Measurements from ENCODE around the gene KASH5.

Gene KASH5

DNA sequence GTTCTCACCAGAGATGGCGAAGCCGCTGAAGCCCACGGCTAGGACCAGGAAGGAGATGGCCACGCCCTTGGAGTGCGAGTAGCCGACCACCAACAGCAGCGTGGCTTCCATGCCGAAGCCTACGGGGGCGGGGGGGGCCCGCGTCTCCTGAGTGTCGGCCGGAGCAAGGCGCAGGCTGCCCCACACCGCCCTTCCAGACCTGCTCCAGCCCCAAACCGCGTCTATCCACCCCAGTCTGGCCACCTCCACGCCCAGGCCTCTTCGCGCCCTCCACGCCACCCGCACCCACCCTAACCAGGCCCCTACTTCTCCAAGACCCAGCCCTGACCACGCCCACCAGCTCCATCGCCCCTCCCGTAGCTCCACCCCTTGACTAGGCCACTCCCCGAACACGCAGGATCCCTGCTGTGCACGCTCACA lies 43.3 kb downstream of the KASH5 start:
- no peak for TF ChIP-seq CTCF (IDR thresholded peaks at IDR 0.05; ENCODE audit: low read length, missing control alignments)
- H3K4me3 ChIP-seq (replicated peaks; ENCODE audit: low read depth, low read length), result no peak overlapping the region
- DNase-seq (ENCODE audit: low read depth), result no peak

GRCh38 chr19:49432141-49433073 lies 44.4 kb downstream of the KASH5 start:
- no peak for TF ChIP-seq CTCF (IDR thresholded peaks at IDR 0.05; ENCODE audit: low read length, missing control alignments)
- no peak for DNase-seq (ENCODE audit: low read depth)
- no peak overlapping the region for H3K4me3 ChIP-seq (replicated peaks; ENCODE audit: low read depth, low read length)

GRCh38 chr19:49433240-49433901 lies 45.3 kb downstream of the KASH5 start:
- no peak overlapping the region for H3K4me3 ChIP-seq (replicated peaks; ENCODE audit: low read depth, low read length)
- TF ChIP-seq CTCF (IDR thresholded peaks at IDR 0.05; ENCODE audit: low read length, missing control alignments), result no peak
- no peak for DNase-seq (ENCODE audit: low read depth)

GRCh38 chr19:49434907-49435583 lies 47.0 kb downstream of the KASH5 start:
- TF ChIP-seq CTCF (IDR thresholded peaks at IDR 0.05; ENCODE audit: low read length, missing control alignments), result no peak
- H3K4me3 ChIP-seq (replicated peaks; ENCODE audit: low read depth, low read length), result no peak overlapping the region
- no peak for DNase-seq (ENCODE audit: low read depth)

DNA sequence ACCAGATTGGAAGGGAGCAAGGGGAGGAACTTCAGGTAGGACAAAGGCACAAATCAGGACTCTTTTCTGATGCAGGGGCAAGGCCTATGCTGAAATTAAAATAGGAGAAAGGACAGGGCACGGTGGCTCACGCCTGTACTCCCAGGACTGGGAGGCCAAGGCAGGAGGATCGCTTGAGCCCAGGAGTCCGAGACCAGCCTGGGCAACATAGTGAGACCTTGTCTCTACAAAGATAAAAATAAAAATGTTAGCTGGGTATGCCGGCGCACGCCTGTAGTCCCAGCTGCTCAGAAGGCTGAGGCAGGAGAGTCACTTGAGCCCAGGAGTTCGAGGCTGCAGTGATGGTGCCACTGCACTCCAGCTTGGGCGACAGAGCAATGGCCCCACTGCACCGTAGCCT lies 47.6 kb downstream of the KASH5 start:
- no peak overlapping the region for H3K4me3 ChIP-seq (replicated peaks; ENCODE audit: low read depth, low read length)
- DNase-seq (ENCODE audit: low read depth), result no peak
- TF ChIP-seq CTCF (IDR thresholded peaks at IDR 0.05; ENCODE audit: low read length, missing control alignments), result no peak

GRCh38 chr19:49436381-49437017 lies 48.5 kb downstream of the KASH5 start:
- no peak overlapping the region for H3K4me3 ChIP-seq (replicated peaks; ENCODE audit: low read depth, low read length)
- no peak for DNase-seq (ENCODE audit: low read depth)
- TF ChIP-seq CTCF (IDR thresholded peaks at IDR 0.05; ENCODE audit: low read length, missing control alignments), result no peak

Data from fibroblast of pulmonary artery (primary cell).